ENCODE data around the gene FOLR1. TPM values are rescaled to one million over a fixed set of nuclear protein-coding genes. Genes with fewer than 3 reads are reported as not detected.

The FOLR1 gene
- 0.10 to 0.11 TPM in 2 of 5 replicates, not detected in the others for total RNA-seq (2022; extraction: Qiagen RNA extraction; ENCODE audit: low read depth)

GRCh38 chr11:72191961-72192381 lies at the start of gene FOLR1:
Gene FOLR1, plus strand, starts transcription at chr11:72192140. Its CDS starts 34 bp downstream, at chr11:72192174.

GRCh38 chr11:72216638-72217037 lies 24.7 kb downstream of the FOLR1 start, which contains the start of gene FOLR2:
Gene FOLR2, plus strand, starts transcription at chr11:72216794. Its CDS starts 1,791 bp downstream, at chr11:72218585.

DNA sequence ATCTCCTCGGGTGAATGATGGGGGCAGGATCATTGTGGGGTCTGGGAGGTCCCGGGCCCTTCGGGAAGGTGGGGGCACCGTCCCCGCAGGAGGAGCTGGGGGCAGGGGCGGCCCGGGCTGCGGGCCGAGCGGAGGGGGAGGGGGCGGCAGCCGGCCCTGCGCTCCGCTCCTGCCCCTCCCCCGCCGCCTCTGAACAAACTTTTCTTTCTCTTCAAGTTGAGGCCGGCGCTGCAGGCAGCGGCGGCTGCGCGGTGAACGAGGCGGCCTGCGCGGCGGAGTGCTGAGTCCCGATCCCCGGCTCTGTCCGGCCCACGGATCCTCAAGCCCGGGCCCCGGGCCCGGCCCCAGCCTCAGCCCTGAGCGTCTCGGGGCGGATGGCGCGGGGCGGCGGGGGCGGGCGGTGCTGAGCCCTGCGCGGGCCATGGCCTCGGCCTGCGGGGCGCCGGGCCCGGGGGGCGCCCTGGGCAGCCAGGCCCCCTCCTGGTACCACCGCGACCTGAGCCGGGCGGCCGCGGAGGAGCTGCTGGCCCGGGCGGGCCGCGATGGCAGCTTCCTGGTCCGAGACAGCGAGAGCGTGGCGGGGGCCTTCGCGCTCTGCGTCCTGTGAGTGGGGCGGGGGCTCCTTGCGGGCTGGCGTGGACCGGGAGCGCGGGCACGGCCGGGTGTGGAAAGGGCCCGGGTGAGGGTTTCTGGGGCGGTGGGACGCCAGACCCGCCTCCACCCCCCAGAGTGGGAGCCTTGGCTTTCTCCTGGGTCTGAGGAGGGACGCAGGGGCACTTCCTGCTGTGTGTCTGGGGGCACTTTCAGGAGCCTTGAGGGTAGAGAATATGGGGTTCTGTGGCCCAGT lies 32.8 kb downstream of the FOLR1 start, which contains the start of gene INPPL1:
Gene INPPL1, plus strand, starts transcription at position 204 of the 847 bp plus-strand sequence. Its CDS starts 218 bp downstream, at position 422.

DNA sequence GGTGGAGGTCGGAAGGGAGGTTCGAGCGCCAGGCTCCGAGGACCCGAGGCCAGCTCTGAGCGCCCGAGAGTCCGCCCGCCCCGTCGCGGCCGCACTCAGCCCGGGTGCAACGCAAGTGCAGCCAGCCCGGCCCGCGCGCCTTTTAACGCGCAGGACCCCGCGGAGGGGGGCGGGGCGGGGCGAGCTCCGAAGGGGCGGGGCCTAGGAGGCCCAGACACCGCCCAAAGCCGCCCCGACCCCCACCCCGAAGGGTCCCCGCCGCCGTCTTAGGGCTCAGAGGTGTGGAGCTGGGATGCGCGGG lies 52.1 kb downstream of the FOLR1 start, which contains the start of gene PHOX2A:
Gene PHOX2A, minus strand, starts transcription at position 117 of the 301 bp plus-strand sequence. CDS start 172 bp downstream, outside the sequence.

Other genes starting within 250 kb of the FOLR1 start
- gene IL18BP, start 193.2 kb upstream of the FOLR1 start, total RNA-seq (2022; extraction: Qiagen RNA extraction; ENCODE audit: low read depth): 3.8 to 5.8 TPM (median 5.1 TPM) in 5 replicates
- 62.5 to 80.7 TPM (median 71.1 TPM) in 5 replicates for gene NUMA1, start 111.6 kb upstream of the FOLR1 start, total RNA-seq (2022; extraction: Qiagen RNA extraction; ENCODE audit: low read depth)
- gene LRRC51, start 111.3 kb upstream of the FOLR1 start, total RNA-seq (2022; extraction: Qiagen RNA extraction; ENCODE audit: low read depth): 7.8 to 9.8 TPM (median 9.1 TPM) in 5 replicates
- 131 to 154 TPM (median 137 TPM) in 5 replicates for gene LAMTOR1, start 88.8 kb upstream of the FOLR1 start, total RNA-seq (2022; extraction: Qiagen RNA extraction; ENCODE audit: low read depth)
- gene TOMT, start 86.2 kb upstream of the FOLR1 start, total RNA-seq (2022; extraction: Qiagen RNA extraction; ENCODE audit: low read depth): not detected in 5 replicates
- 83.1 to 88.8 TPM (median 86.7 TPM) in 5 replicates for gene ANAPC15, start 79.4 kb upstream of the FOLR1 start, total RNA-seq (2022; extraction: Qiagen RNA extraction; ENCODE audit: low read depth)
- gene FOLR3, start 56.4 kb upstream of the FOLR1 start, total RNA-seq (2022; extraction: Qiagen RNA extraction; ENCODE audit: low read depth): 0.18 TPM in 1 of 5 replicates, not detected in the others
- gene FOLR2, start 24.7 kb downstream of the FOLR1 start, total RNA-seq (2022; extraction: Qiagen RNA extraction; ENCODE audit: low read depth): not detected in 5 replicates
- 56.8 to 87.6 TPM (median 76.2 TPM) in 5 replicates for gene INPPL1, start 32.6 kb downstream of the FOLR1 start, total RNA-seq (2022; extraction: Qiagen RNA extraction; ENCODE audit: low read depth)
- gene PHOX2A, start 52.0 kb downstream of the FOLR1 start, total RNA-seq (2022; extraction: Qiagen RNA extraction; ENCODE audit: low read depth): not detected in 5 replicates
- 12.8 to 19.2 TPM (median 17.5 TPM) in 5 replicates for gene CLPB, start 242.4 kb downstream of the FOLR1 start, total RNA-seq (2022; extraction: Qiagen RNA extraction; ENCODE audit: low read depth)

Measured in A549 treated with DMSO at 1 μM for 4 hours (cell line).